HG03460 (cell line): ENCODE results near the gene PRKD2.
"Not testable (repeated sequence)": the region's sequence is repeated elsewhere in the genome, so short reads cannot be mapped to it uniquely, and the experiment has no call there.

Experiments used
- ATAC-seq: cut with Tn5 transposase; IDR thresholded peaks from one replicate; pipeline ENCODE4 v1.9.1; 2021; ENCODE audit not compliant: unreplicated experiment

PRKD2 gene

GRCh38 chr19:46712768-46713338, 4.1 kb downstream of the PRKD2 start:
- ATAC-seq, result not testable (repeated sequence)

- no peak for ATAC-seq
Measured at GRCh38 chr19:46710687-46711086, 6.2 kb downstream of the PRKD2 start.

DNA sequence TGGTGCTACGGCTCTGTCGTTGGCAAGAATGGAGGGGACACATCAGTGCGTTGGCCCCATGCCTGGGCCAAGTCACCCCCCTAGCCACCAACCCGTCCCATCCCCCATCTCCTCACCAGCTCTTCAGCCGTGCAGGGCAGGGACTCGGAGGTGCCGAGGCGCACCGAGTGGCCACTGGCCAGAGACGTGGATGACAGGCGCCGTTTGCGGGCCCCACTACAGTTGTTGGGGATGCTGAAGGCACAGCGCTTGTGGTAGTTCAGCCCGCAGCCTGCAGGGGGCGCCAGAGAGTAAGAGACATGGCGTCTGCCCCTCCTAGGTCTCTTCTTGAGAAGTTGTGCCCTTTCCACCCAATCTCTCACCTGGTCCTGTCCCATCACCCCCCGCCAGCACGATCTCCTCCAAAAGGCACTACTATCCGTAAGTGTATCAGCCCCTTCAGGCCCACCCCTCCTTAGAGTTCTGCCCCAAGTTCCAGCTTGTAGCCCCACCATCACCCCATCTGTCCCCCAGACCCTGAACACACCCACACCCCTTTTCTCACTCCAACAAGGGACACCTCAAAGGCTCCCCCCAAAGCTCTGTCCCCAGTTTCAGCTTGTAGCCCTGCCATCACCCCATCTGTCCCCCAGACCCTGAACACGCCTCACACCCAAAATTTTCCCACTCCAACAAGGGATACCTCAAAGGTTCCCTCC, 12.4 kb downstream of the PRKD2 start:
- ATAC-seq, result no peak

DNA sequence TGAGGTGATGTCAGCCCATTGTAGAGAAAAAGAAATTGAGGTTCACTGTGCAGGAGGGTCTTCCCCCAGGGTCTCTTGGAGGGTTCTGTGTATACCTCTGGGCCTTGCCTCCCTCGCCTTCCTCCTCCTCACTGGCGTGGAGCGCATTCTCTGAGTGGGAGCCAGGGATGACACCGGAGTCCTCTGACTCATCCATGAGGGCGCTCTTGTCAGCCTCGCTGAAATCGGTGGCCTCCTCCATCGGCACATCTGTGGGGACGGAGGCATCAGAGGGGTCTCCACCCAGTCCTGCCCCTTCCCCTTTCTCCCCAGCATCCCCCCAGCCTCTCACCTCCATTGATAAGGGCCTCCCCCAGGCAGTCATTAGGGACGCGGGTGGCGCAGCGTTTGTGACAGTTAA, 16.2 kb downstream of the PRKD2 start:
- ATAC-seq, result no peak

DNA sequence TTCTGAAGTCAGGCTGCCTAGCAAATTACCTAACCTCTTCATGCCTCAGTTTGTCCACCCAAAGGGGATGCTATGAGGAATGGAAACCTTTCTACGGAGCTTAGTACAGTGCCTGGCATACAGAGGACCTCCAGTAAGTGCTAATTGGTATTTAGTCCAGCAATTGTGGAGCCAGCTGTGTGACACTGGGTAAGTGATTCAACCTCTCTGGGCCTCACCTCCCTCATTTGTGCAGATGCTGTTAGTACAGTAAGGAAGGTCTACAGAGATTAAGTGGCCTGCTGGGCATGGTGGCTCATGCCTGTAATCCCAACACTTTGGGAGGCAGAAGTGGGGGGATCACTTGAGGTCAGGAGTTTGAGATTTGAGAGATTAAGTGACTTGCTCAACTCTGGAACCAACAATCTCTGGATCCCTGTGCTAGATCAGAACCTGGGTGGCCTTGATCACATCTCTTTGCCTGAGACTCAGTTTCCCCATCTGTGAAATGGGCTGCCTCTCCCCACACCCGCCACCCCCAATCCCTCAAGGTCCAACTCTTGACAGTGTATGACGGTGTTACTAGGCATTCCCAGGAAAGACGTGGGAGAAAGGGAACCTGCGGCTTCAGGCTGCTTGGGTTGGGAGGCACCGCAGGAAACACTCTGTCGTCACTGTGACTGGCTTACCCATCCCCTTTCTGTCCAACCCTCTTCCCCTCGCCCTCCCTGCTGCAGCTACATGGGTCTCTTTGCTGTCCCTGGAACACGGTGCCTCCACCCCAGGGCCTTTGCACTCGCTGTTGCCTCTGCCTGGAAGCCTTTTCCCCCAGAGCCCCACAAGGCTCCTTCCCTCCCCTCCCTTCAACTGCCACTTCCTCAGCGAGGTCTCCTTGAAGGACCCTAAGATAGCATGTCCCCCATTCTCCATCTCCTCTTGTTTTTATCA, 18.3 kb downstream of the PRKD2 start:
- ATAC-seq, result no peak

- ATAC-seq, result no peak
Measured at GRCh38 chr19:46697204-46697960, 19.5 kb downstream of the PRKD2 start.

GRCh38 chr19:46696866-46697203, 20.1 kb downstream of the PRKD2 start:
- no peak for ATAC-seq

- ATAC-seq, result no peak
Measured at GRCh38 chr19:46696052-46696451, 20.9 kb downstream of the PRKD2 start.

DNA sequence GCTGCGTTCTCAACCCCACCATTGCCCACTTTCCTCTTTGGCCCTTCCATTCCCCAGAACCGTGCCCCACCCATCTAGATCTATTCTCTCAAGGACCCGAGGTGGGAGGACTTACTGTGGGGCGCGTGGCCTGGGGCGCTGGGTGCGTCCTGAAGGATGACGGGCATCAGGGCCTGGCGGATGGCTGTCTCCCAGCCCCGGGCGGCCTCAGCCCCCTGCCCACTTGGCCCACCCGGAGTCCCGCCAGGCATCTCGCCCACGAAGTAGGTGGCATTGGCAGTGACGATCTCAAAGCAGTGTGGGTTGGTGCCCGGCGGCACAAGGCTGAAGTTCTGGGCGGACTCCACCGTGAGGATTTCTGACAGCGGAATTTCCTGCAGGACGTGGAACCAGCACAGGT, 23.2 kb downstream of the PRKD2 start:
- no peak for ATAC-seq

GRCh38 chr19:46692918-46693722, 23.8 kb downstream of the PRKD2 start:
- no peak for ATAC-seq

GRCh38 chr19:46691948-46692347, 25.0 kb downstream of the PRKD2 start:
- no peak for ATAC-seq

DNA sequence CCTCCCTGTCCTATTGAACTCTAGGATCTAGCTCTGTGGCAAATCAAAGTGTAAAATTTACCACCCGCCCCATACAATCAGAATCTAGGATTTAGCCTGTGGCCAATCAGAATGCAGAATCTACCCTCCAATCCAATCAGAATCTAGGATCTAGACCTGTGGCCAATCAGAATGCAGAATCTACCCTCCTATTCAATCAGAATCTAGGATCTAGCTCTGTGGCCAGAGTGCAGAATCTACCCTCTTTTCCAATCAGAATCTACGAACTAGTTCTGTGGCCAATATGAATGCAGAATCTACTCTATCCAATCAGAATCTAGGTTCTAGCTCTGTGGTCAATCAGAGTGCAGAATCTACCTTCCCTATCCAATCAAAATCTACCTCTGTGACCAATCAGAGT, 25.8 kb downstream of the PRKD2 start:
- no peak for ATAC-seq

DNA sequence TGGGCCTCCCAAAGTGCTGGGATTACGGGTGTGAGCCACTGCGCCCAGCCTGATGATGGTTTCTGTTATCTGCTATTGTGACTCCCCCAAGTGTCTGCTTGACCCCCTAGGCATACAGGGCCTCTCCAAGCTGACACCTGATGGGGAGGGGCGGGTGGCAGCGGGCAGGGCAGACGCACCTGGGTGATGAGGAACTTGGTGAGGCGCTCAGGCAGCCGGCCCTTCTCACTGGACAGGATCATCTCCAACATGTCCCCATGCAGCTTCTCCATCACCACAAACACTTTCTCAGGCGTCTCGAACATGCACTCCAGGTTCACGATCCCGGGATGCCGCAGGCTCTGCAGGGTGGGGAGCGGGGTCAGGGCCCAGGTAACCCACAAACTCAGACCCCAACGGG, 27.6 kb downstream of the PRKD2 start:
- no peak for ATAC-seq

DNA sequence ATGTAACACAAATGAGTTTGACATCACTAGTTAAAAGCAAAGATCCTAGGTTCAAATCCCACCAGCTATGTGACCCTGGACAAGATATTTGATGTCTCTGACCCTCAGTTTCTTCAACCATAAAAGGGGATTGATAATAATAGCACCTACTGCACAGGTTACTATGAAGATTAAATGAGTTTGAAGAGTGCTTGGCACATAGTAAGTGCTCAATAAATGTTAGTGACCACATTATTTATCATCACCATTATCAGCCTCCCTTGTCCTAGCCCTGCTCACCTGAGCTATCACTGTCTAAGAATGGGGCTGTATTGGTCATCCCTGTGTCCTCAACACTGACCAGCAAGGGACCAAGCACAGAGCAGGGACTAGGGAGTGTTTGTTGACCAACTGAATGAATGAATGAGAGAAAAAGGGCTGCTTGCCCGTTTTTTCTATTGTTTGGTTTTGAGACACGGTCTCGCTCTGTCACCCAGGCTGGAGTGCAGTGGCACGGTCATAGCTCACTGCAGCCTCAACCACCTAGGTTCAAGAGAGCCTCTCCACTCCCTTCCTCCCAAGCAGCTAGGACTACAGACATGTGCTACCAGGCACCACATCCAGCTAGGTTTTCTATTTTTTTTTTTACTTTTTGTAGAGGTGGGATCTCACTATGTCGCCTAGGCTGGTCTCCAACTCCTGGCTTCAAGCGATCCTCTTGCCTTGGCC, 29.3 kb downstream of the PRKD2 start:
- ATAC-seq, result no peak

- no peak for ATAC-seq
Measured at GRCh38 chr19:46685189-46685588, 31.7 kb downstream of the PRKD2 start.

GRCh38 chr19:46678110-46678732, 38.7 kb downstream of the PRKD2 start:
- no peak for ATAC-seq

- ATAC-seq, result no peak
Measured at GRCh38 chr19:46674416-46675178, 42.3 kb downstream of the PRKD2 start.

GRCh38 chr19:46670813-46671212, 46.1 kb downstream of the PRKD2 start:
- ATAC-seq, result no peak

DNA sequence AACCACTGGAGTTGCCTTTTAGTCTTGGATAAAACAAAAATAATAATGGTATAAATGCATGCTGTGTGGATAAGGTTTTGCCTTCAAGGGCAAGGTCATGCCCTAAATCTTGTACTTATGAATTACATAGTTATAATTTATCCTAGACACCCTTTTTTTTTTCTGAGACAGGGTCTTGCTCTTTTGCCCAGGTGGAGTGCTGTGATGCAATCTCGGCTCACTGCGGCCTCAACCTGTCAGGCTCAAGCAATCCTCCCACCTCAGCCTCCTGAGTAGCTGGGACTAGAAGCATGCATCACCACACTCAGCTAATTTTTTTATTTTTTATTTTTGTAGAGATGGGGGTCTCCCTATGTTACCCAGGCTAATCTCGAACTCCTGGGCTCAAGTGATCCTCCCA, 48.3 kb downstream of the PRKD2 start:
- no peak for ATAC-seq
